Erythroblast (primary cell): Measurements from ENCODE around the gene SNX5.

Experiments
- DNase-seq, 2 experiments: peaks; one replicate each; lab custom pipeline; 2025; lab: John Stamatoyannopoulos, UW
- GATA1 ChIP-seq: IDR thresholded peaks from 2 replicates; pipeline ENCODE4 v1.6.1; 2011; ENCODE audit warnings: low read depth, mild to moderate bottlenecking, control low read depth, low read length, moderate library complexity
- POLR2A ChIP-seq: IDR thresholded peaks from 2 replicates; pipeline ENCODE4 v1.6.1; 2011; ENCODE audit warnings: mild to moderate bottlenecking, low read length

SNX5 gene

DNA sequence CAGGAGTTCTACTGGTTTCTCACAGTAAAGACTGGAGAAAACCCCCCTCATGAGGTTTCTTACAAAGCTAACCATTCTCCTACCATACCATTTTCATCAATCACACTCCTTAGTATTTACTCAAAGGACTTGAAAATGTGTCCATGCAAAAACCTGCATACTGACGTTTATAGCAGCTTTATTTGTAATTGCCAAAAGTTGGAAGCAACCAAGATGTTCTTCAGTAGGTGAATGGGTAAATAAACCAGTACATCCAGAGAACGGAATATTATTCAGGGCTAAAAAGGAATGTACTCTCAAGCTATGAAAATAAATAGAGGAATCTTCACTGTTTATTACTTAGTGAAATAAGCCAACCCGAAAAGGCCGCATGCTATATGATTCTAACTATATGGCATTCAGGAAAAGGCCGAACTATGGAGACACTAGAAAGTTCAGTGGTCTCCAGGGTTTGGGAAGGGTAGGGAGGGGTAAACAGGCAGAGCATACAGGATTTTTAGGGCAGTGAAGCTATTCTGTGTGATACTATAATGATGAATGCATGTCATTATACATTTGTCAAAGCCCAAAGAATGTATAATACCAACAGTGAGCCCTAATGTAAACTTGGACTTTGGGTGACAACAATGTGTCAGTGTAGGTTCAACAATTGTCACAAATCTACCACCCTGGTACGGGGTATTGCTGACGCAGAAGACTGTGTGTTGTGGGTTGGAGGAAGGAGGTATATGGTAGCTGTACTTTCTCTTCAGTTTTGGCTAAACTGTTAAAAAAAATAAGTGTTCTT lies 50.6 kb downstream of the SNX5 start:
- DNase-seq: no peak
- TF ChIP-seq GATA1 (no peak), POLR2A (no peak)

GRCh38 chr20:17916433-17916891 lies 52.1 kb downstream of the SNX5 start:
- peak in 1 of 2 experiments; percentile 12 for DNase-seq
- TF ChIP-seq POLR2A (no peak), GATA1 (no peak)

GRCh38 chr20:17914957-17915356 lies 53.6 kb downstream of the SNX5 start:
- no peak for DNase-seq
- TF ChIP-seq POLR2A: no peak
- no peak for TF ChIP-seq GATA1

- TF ChIP-seq GATA1 (no peak), POLR2A (no peak)
- DNase-seq: no peak
Measured at GRCh38 chr20:17912916-17913315, 55.7 kb downstream of the SNX5 start.

DNA sequence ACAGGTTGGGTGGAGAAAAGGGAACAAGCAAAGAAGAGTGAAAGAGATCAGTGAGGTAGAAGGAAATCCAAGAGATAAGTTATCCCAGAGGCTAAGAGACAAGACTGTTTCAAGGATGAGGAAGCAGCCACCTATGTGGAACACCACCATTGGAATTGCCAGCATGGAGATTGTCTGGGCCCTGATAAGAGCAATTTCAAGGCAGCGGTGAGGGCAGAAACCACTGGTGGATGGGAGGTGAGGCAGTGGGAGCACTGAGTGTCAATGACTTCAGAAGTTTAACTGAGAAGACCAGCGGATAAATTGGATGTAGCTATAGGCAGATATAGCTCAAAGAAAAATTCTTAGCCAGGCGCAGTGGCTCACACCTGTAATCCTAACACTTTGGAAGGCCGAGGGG lies 56.7 kb downstream of the SNX5 start:
- no peak for DNase-seq
- TF ChIP-seq POLR2A (no peak), GATA1 (no peak)

DNA sequence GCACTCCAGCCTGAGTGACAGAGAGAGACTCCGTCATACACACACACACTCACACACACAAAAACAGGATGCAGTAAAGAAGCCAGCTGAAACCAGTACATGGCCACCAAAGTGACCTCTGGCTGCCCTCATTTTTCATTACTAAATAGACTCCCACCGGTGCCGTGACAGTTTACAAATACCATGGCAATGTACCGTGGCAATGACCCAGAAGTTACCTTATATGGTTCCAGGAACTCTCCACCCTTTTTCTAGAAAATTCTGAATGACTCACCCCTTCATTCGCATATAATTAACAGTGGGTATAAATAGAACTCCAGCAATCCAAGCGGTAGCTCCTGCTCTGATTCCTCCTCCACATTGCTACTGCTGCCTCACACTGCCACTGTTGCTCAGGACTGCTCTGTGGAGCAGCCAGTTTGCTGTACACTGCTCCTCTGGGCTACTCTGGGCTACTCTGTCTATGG lies 57.7 kb downstream of the SNX5 start:
- no peak for TF ChIP-seq GATA1
- no peak for TF ChIP-seq POLR2A
- DNase-seq: no peak

DNA sequence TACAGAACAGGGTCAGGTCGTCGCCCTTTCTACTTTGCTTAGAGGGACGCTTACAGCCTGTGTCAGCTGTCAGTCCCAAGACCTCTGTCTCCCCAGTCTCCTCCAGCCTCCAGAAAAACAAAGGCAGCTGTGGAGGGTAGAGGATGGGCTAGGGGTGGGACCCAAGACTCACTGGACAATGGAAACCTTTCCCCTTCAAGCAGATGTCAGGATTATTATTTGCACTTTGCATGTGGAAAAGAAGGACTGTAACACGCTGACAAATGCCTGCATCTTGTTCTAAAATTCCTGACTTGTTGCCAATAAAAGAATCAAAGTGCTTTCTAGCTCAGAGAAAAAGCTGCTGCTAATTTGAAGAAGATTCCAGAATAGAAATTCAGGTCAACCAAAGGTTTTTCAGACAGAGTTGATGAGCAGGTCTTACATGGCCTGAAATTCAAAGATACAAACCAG lies 58.7 kb downstream of the SNX5 start:
- no peak for TF ChIP-seq GATA1
- no peak for TF ChIP-seq POLR2A
- no peak for DNase-seq

- no peak for DNase-seq
Measured at GRCh38 chr20:17905544-17905943, 63.0 kb downstream of the SNX5 start.

DNA sequence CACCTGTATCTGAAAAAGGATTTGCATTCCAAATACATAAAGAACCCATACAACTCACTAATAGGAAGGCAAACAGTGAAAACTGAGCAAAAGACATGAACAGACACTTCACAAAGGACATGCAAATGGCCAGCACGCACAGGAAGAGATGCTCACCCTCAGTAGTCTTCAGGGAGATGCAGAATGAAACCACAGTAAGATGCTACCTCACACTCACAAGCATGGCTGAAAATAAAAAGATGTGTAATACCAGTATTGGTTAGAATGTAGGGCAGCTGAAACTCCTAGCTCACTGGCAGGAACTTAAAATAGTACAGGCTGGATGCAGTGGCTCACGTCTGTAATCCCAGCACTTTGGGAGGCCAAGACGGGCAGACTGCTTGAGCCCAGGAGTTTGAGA lies 64.6 kb downstream of the SNX5 start:
- DNase-seq: no peak
- TF ChIP-seq GATA1 (no peak), POLR2A (no peak)

More at GRCh38 chr20:17905544-17905943, 63.0 kb downstream of the SNX5 start:
- TF ChIP-seq GATA1 (no peak), POLR2A (no peak)

DNA sequence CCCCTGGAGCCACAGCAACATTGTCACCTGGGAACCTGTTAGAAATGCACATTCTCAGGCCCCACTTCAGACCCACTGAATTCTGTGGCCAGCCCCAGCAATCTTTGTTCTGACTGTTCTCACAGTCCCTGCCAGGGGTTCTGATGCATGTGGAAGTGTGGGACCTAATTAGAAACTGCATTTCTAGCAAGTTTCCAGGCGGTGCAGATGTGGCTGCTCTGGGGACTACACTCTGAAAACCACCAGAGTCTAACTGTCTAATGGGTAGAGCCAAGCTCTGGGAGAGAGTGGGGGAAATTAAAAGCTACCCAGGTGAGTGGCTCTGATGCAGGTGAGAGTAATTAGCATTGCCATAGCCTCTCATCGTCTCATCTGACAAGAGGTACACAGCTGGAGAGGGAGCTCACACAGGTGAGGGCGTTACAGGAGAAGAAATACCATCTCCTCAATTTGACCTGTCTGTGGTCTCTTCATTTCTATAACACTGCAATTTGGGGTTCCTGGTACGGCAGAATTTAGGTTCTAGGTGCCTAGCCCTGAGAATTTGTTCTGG lies 66.0 kb downstream of the SNX5 start:
- TF ChIP-seq GATA1: no peak
- TF ChIP-seq POLR2A: no peak
- no peak for DNase-seq

- DNase-seq: no peak
- TF ChIP-seq GATA1 (no peak), POLR2A (no peak)
Measured at GRCh38 chr20:17901971-17902370, 66.6 kb downstream of the SNX5 start.

GRCh38 chr20:17898548-17898994 lies 70.0 kb downstream of the SNX5 start:
- peak; percentile 57 to 72 for DNase-seq
- no peak for TF ChIP-seq GATA1
- TF ChIP-seq POLR2A: no peak

DNA sequence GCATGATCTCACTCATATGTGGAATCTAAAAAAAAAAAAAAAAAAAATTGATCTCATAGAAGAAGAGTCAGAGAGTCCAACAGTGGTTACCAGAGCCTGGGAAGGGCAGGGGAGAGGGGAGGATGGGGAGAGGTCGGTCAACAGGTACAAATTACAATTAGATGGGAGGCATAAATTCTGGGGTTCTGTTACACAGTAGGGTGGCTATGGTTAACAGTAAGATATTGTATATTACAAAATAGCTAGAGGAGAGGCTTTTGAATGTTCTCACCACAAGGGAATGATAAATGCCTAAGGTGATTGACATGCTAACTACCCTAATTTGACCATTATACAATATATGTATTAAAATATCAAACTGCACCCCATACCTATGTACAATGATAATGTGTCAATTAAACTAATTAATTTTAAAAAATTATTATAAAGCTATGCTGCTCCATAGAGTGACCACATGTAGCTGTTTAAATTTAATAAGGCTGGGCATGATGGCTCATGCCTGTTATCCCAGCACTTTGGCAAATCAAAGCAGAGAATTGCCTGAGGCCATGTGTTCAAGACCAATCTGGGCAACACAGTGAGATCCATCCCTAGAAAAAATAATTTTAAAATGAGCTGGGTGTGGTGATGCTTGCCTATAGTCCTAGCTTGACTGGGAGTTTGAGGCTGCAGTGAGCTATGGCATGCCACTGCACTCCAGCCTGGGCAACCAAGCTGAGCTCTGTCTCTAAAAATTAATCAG lies 70.9 kb downstream of the SNX5 start:
- TF ChIP-seq POLR2A (no peak), GATA1 (no peak)
- DNase-seq: no peak

- DNase-seq: no peak
- TF ChIP-seq POLR2A (no peak), GATA1 (no peak)
Measured at GRCh38 chr20:17896771-17897369, 71.7 kb downstream of the SNX5 start.
